Mammary epithelial cell (primary cell): ENCODE measurements around the gene EBLN1.

Source experiments
- CTCF ChIP-seq, 2 donors: IDR thresholded peaks in 1 of 2; conservative IDR thresholded peaks in 1 of 2; 2 replicates each; pipeline ENCODE4 v1.5.1; 2011 to 2012; ENCODE audit warnings: inconsistent platforms in 2 of 2, low read length in 2 of 2, mild to moderate bottlenecking in 2 of 2, control low read depth in 1 of 2, low read depth in 1 of 2; ENCODE audit not compliant: insufficient read depth in 1 of 2; ENCODE audit errors: extremely low read depth in 1 of 2
- EZH2 ChIP-seq: IDR thresholded peaks from 2 replicates; pipeline ENCODE4 v1.6.1; 2012; ENCODE audit warnings: low read length, inconsistent platforms, borderline replicate concordance

GRCh38 chr10:22226599-22226998, 8.8 kb upstream of the EBLN1 start:
- no peak for TF ChIP-seq CTCF (conservative IDR thresholded peaks at IDR 0.05 in 1 of 2, IDR thresholded peaks at IDR 0.05 in 1 of 2; ENCODE audit: extremely low read depth in 1 of 2, insufficient read depth in 1 of 2, low read depth in 1 of 2, low read length in 2 of 2)
- no peak for TF ChIP-seq EZH2
